ENCODE results near the gene TRMT112. TPM values are rescaled to one million over a fixed set of nuclear protein-coding genes. Genes with fewer than 3 reads are reported as not detected.
A peak's percentile ranks its signal among the peaks of the same experiment; 100 is the strongest.

TRMT112 gene
- total RNA-seq, 3 donors from 2014 or later = 48.5 to 122 (median 63.5) TPM

- ATAC-seq = peak; percentile 88
- Histone ChIP-seq H3K9me3 (no peaks in the 10 kb centered on the region), H3K4me3 (peak within 1 kb of the TSS; percentile 53), H3K4me1 (ENCODE audit: low read depth) (peaks cover 28% of the 10 kb centered on the region), H3K36me3 (ENCODE audit: low read depth) (no peaks in the 10 kb centered on the region)
- intact Hi-C loops (cut with DNase I, micrococcal nuclease) = no loop called here
- no peak for TF ChIP-seq CTCF (IDR thresholded peaks at IDR 0.05)
- DNase-seq = peak; percentile 97
These were observed 33.1 kb downstream of the TRMT112 start, which contains the start of gene BAD for GRCh38 chr11:64284048-64284961. Gene BAD (minus strand): TSS chr11:64284665. CDS start chr11:64284368, 297 bp downstream.

GRCh38 chr11:64283092-64283491, 34.3 kb downstream of the TRMT112 start:
- TF ChIP-seq CTCF (IDR thresholded peaks at IDR 0.05) = no peak
- Histone ChIP-seq H3K36me3 (ENCODE audit: low read depth) (no peaks in the 10 kb centered on the region), H3K4me3 (no peak overlapping the region), H3K9me3 (no peaks in the 10 kb centered on the region), H3K4me1 (ENCODE audit: low read depth) (peaks cover 28% of the 10 kb centered on the region)
- ATAC-seq (no peak), DNase-seq (no peak)
- intact Hi-C loops (cut with DNase I, micrococcal nuclease) = no loop called here

- intact Hi-C loops (cut with DNase I, micrococcal nuclease) = no loop called here
- Histone ChIP-seq H3K36me3 (ENCODE audit: low read depth) (no peaks in the 10 kb centered on the region), H3K4me3 (no peak overlapping the region), H3K9me3 (no peaks in the 10 kb centered on the region), H3K4me1 (ENCODE audit: low read depth) (peaks cover 30% of the 10 kb centered on the region)
- ATAC-seq (no peak), DNase-seq (peak in 1 of 3 donors; percentile 43)
- no peak for TF ChIP-seq CTCF (IDR thresholded peaks at IDR 0.05)
These were observed 35.2 kb downstream of the TRMT112 start for GRCh38 chr11:64281957-64282770.

DNA sequence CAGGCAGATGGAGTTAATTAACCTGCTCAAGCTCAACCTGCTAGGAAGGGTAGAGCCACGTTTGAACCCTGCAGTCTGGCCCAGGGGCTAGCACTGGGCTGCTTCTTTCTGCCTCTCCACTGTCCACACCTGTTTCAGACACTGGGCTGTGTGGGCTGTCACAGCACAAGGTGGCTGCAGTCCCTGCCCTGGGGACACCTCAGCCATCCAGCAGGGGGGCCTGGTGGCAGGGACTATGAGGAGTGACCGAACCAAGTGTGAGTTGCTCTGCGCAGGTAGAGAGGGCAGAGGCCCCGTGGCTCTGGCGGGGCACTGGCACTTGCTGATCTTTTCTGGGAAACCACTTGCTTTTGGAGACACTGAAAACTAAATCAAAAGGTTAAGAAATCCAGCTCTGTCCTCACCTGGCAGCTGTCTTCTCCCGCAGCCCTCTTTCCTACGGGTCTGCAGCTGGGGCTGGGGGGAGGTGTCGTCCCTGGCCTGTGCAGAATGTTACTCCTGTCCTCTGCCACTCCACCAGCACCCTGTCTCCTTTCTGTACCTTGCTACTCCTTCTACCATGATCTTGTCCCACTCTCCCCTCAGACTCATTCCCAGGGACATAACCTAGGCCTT, 38.7 kb downstream of the TRMT112 start:
- intact Hi-C loops (cut with DNase I, micrococcal nuclease) = no loop called here
- H3K4me3 ChIP-seq = no peak overlapping the region
- H3K36me3 ChIP-seq (ENCODE audit: low read depth) = no peaks in the 10 kb centered on the region
- DNase-seq = peak in 1 of 3 donors; percentile 41
- peaks cover 30% of the 10 kb centered on the region for H3K4me1 ChIP-seq (ENCODE audit: low read depth)
- no peaks in the 10 kb centered on the region for H3K9me3 ChIP-seq
- ATAC-seq = no peak
- no peak for TF ChIP-seq CTCF (IDR thresholded peaks at IDR 0.05)

GRCh38 chr11:64276653-64277431, 40.5 kb downstream of the TRMT112 start:
- Histone ChIP-seq H3K4me3 (no peak overlapping the region), H3K9me3 (no peaks in the 10 kb centered on the region), H3K4me1 (ENCODE audit: low read depth) (peaks cover 31% of the 10 kb centered on the region), H3K36me3 (ENCODE audit: low read depth) (no peaks in the 10 kb centered on the region)
- ATAC-seq (peak; percentile 72), DNase-seq (peak; percentile 77 to 80 (median 78))
- intact Hi-C loops (cut with DNase I, micrococcal nuclease) = no loop called here
- TF ChIP-seq CTCF (IDR thresholded peaks at IDR 0.05) = no peak

Measured in mucosa of descending colon (tissue), 3 donors.